Measurements from ENCODE around the gene AMOTL1.

DNA sequence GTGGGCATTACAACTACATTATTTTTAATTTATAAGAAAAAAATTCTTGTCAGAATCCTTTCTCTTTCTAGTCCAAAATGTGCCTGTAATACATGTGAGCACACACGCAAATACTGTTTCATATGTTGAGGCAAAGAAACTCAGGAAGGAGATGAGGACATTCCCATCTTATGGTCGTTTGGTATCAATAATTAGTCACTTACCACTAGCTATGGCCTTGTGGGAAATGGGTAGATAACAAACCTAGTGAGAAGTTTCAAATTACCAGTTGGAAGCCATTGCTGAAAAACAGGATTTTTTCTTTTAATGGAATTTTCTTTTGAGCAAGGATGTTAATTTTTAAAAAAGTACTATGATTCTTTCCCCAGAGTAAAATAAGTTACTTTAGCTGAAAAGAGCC is 25.7 kb downstream of the AMOTL1 start:
- TF ChIP-seq REST (IDR thresholded peaks at IDR 0.05; ENCODE audit: low read depth, low read length) (no peak), POLR2AphosphoS5 (IDR thresholded peaks at IDR 0.05; ENCODE audit: low read depth, low read length) (no peak), CTCF (IDR thresholded peaks at IDR 0.05) (no peak), TAF1 (IDR thresholded peaks at IDR 0.05; ENCODE audit: borderline replicate concordance, low read depth, low read length) (no peak), NRF1 (IDR thresholded peaks at IDR 0.05; ENCODE audit: low read depth, low read length) (no peak), EP300 (IDR thresholded peaks at IDR 0.05; ENCODE audit: borderline replicate concordance in 1 of 2, low read depth in 1 of 2, low read length in 1 of 2) (no peak), FOSL2 (IDR thresholded peaks at IDR 0.05; ENCODE audit: borderline replicate concordance, low read depth) (no peak)
- TF ChIP-seq, protein P1, sequence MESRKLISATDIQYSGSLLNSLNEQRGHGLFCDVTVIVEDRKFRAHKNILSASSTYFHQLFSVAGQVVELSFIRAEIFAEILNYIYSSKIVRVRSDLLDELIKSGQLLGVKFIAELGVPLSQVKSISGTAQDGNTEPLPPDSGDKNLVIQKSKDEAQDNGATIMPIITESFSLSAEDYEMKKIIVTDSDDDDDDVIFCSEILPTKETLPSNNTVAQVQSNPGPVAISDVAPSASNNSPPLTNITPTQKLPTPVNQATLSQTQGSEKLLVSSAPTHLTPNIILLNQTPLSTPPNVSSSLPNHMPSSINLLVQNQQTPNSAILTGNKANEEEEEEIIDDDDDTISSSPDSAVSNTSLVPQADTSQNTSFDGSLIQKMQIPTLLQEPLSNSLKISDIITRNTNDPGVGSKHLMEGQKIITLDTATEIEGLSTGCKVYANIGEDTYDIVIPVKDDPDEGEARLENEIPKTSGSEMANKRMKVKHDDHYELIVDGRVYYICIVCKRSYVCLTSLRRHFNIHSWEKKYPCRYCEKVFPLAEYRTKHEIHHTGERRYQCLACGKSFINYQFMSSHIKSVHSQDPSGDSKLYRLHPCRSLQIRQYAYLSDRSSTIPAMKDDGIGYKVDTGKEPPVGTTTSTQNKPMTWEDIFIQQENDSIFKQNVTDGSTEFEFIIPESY (IDR thresholded peaks at IDR 0.05; ENCODE audit: borderline replicate concordance, low read depth): no peak
